IMR-90 (cell line): ENCODE results near the gene ASPG. TPM values are rescaled to one million over a fixed set of nuclear protein-coding genes. Genes with fewer than 3 reads are reported as not detected.

Experiments used
- ATAC-seq: fragments of 200-7000 bp; cut with Tn5 transposase; 2 replicates; pipeline ENCODE4 v1.9.1; 2020; ENCODE audit warnings: low read depth, mild to moderate bottlenecking, moderate library complexity
- BruUV-seq: library from RNA; stranded (reverse); fragments of 400-500 nt; replicated peaks from 2 replicates; lab custom pipeline; 2021; lab: Mats Ljungman, UMichigan
- CTCF ChIA-PET: fragments of 300-600 bp; formaldehyde crosslinking; extraction: SDS; loops from one replicate; lab custom pipeline; 2021; ENCODE audit warnings: antibody characterized with exemption; lab: Yijun Ruan, JAX
- POLR2A ChIA-PET: fragments of 300-600 bp; sonication (Branson Sonifier 250); formaldehyde crosslinking; loops from one replicate; lab custom pipeline; 2022; ENCODE audit warnings: antibody characterized with exemption; ENCODE audit not compliant: unreplicated experiment; lab: Charles Lee
- DNase-seq: peaks from one replicate; pipeline ENCODE4 v3.0.0; 2013
- H2AFZ ChIP-seq: replicated peaks from 2 replicates; pipeline ENCODE3; 2013; ENCODE audit warnings: low read length, mild to moderate bottlenecking; ENCODE audit not compliant: poor library complexity
- H2AK5ac ChIP-seq: 2 replicates; pipeline ENCODE4 v1.6.1; 2013; ENCODE audit warnings: low read depth, low read length, inconsistent platforms
- H2AK9ac ChIP-seq: replicated peaks from 2 replicates; pipeline ENCODE3; 2013; ENCODE audit warnings: mild to moderate bottlenecking, low read depth, low read length, moderate library complexity; ENCODE audit not compliant: poor library complexity
- H2BK120ac ChIP-seq: 2 replicates; pipeline ENCODE4 v1.6.1; 2013; ENCODE audit warnings: low read depth, low read length, inconsistent platforms
- H2BK15ac ChIP-seq: 3 replicates; pipeline ENCODE4 v1.6.1; 2013; ENCODE audit warnings: low read depth, low read length, inconsistent platforms
- H2BK20ac ChIP-seq: 2 replicates; pipeline ENCODE4 v1.6.1; 2013; ENCODE audit warnings: low read depth, mild to moderate bottlenecking, inconsistent platforms, low read length, moderate library complexity
- H2BK5ac ChIP-seq: 2 replicates; pipeline ENCODE4 v1.6.1; 2013; ENCODE audit warnings: mild to moderate bottlenecking, low read depth, low read length, inconsistent platforms; ENCODE audit not compliant: poor library complexity, severe bottlenecking
- H3K14ac ChIP-seq: replicated peaks from 2 replicates; pipeline ENCODE4 v1.6.1; 2013; ENCODE audit warnings: low read depth, low read length, inconsistent platforms
- H3K18ac ChIP-seq: 2 replicates; pipeline ENCODE4 v1.6.1; 2013; ENCODE audit warnings: low read depth, low read length, control low read depth
- H3K23ac ChIP-seq: 2 replicates; pipeline ENCODE4 v1.6.1; 2013; ENCODE audit warnings: low read depth, low read length, inconsistent platforms
- H3K27ac ChIP-seq: 2 replicates; pipeline ENCODE4 v1.5.1; 2013; ENCODE audit warnings: mild to moderate bottlenecking, control low read depth, low read length; ENCODE audit not compliant: insufficient read depth
- H3K27me3 ChIP-seq: 2 replicates; pipeline ENCODE4 v1.6.1; 2013; ENCODE audit warnings: low read length; ENCODE audit not compliant: control insufficient read depth, insufficient read depth
- H3K36me3 ChIP-seq: 2 replicates; pipeline ENCODE4 v1.6.1; 2013; ENCODE audit warnings: low read length, mixed read lengths; ENCODE audit not compliant: control insufficient read depth, insufficient read depth
- H3K4ac ChIP-seq: 2 replicates; pipeline ENCODE4 v1.6.1; 2013; ENCODE audit warnings: low read depth, low read length, inconsistent platforms
- H3K4me1 ChIP-seq: 2 replicates; pipeline ENCODE4 v1.6.1; 2013; ENCODE audit warnings: low read length, mixed read lengths; ENCODE audit not compliant: control insufficient read depth, insufficient read depth
- H3K4me2 ChIP-seq: 2 replicates; pipeline ENCODE4 v1.6.1; 2013; ENCODE audit warnings: low read depth, mild to moderate bottlenecking, control low read depth, low read length, moderate library complexity
- H3K4me3 ChIP-seq: 2 replicates; pipeline ENCODE4 v1.5.1; 2013; ENCODE audit warnings: low read depth, mild to moderate bottlenecking, control low read depth, low read length, moderate library complexity; ENCODE audit not compliant: insufficient read depth
- H3K56ac ChIP-seq: 2 replicates; pipeline ENCODE4 v1.6.1; 2013; ENCODE audit warnings: low read length, inconsistent platforms; ENCODE audit not compliant: insufficient read depth; ENCODE audit errors: extremely low read depth
- H3K79me1 ChIP-seq, 2 experiments: 2 replicates each; pipeline ENCODE4 v1.6.1; 2013; ENCODE audit warnings: low read length in 2 of 2, inconsistent platforms in 1 of 2, low read depth in 1 of 2
- H3K9ac ChIP-seq: 2 replicates; pipeline ENCODE4 v1.6.1; 2013; ENCODE audit warnings: low read depth, low read length, control low read depth
- H3K9me1 ChIP-seq: 2 replicates; pipeline ENCODE4 v1.6.1; 2013; ENCODE audit warnings: low read length, inconsistent platforms; ENCODE audit not compliant: insufficient read depth
- H3K9me3 ChIP-seq: 2 replicates; pipeline ENCODE4 v1.6.1; 2013; ENCODE audit warnings: low read length; ENCODE audit not compliant: control insufficient read depth, insufficient read depth
- H4K20me1 ChIP-seq: 2 replicates; pipeline ENCODE4 v1.6.1; 2013; ENCODE audit warnings: low read length, inconsistent platforms; ENCODE audit not compliant: insufficient read depth
- H4K5ac ChIP-seq: 2 replicates; pipeline ENCODE4 v1.6.1; 2013; ENCODE audit warnings: mild to moderate bottlenecking, low read depth, low read length, control low read depth
- H4K8ac ChIP-seq, 2 experiments: 2 replicates each; pipeline ENCODE4 v1.6.1; 2013; ENCODE audit warnings: low read depth in 2 of 2, low read length in 2 of 2, control low read depth in 1 of 2, inconsistent platforms in 1 of 2
- H4K91ac ChIP-seq: 2 replicates; pipeline ENCODE4 v1.6.1; 2013; ENCODE audit warnings: low read depth, low read length, inconsistent platforms; ENCODE audit not compliant: insufficient read depth
- BHLHE40 ChIP-seq: fragments of 150-350 bp; IDR thresholded peaks from 2 replicates; pipeline ENCODE4 v1.6.1; 2016; ENCODE audit warnings: mild to moderate bottlenecking, low read depth, low read length
- CEBPB ChIP-seq: IDR thresholded peaks from 2 replicates; pipeline ENCODE4 v1.6.1; 2012; ENCODE audit warnings: low read depth, low read length, improper control_type of control experiment
- CHD1 ChIP-seq: IDR thresholded peaks from 2 replicates; pipeline ENCODE4 v1.6.1; 2012; ENCODE audit warnings: low read depth, low read length, improper control_type of control experiment
- CTCF ChIP-seq: conservative IDR thresholded peaks from 2 replicates; pipeline ENCODE4 v1.5.1; 2012; ENCODE audit warnings: mild to moderate bottlenecking, low read depth, low read length, improper control_type of control experiment
- ELK1 ChIP-seq: fragments of 150-350 bp; IDR thresholded peaks from 2 replicates; pipeline ENCODE4 v1.6.1; 2016; ENCODE audit warnings: low read depth, mild to moderate bottlenecking, low read length, moderate library complexity, borderline replicate concordance
- FOS ChIP-seq: fragments of 150-350 bp; IDR thresholded peaks from 2 replicates; pipeline ENCODE4 v1.6.1; 2016; ENCODE audit warnings: low read depth, low read length
- MAFK ChIP-seq: IDR thresholded peaks from 2 replicates; pipeline ENCODE4 v1.6.1; 2012; ENCODE audit warnings: low read depth, low read length, improper control_type of control experiment
- MAZ ChIP-seq: IDR thresholded peaks from 2 replicates; pipeline ENCODE4 v1.6.1; 2012; ENCODE audit warnings: low read depth, mild to moderate bottlenecking, low read length, improper control_type of control experiment, moderate library complexity, borderline replicate concordance
- MXI1 ChIP-seq: IDR thresholded peaks from 2 replicates; pipeline ENCODE4 v1.6.1; 2012; ENCODE audit warnings: low read depth, mild to moderate bottlenecking, low read length, moderate library complexity, borderline replicate concordance
- NFE2L2 ChIP-seq: fragments of 150-350 bp; IDR thresholded peaks from 2 replicates; pipeline ENCODE4 v1.6.1; 2016; ENCODE audit warnings: low read depth, mild to moderate bottlenecking, low read length
- POLR2A ChIP-seq: IDR thresholded peaks from 2 replicates; pipeline ENCODE4 v1.6.1; 2012; ENCODE audit warnings: mild to moderate bottlenecking, low read depth, low read length
- RAD21 ChIP-seq: IDR thresholded peaks from 2 replicates; pipeline ENCODE4 v1.6.1; 2012; ENCODE audit warnings: low read length, improper control_type of control experiment
- RFX5 ChIP-seq: IDR thresholded peaks from 2 replicates; pipeline ENCODE4 v1.8.0; 2012; ENCODE audit warnings: low read depth, mild to moderate bottlenecking, low read length, moderate library complexity
- SMC3 ChIP-seq: fragments of 150-350 bp; IDR thresholded peaks from 2 replicates; pipeline ENCODE4 v1.6.1; 2016; ENCODE audit warnings: low read depth, mild to moderate bottlenecking, antibody characterized with exemption, low read length, moderate library complexity
- USF2 ChIP-seq: fragments of 150-350 bp; IDR thresholded peaks from 2 replicates; pipeline ENCODE4 v1.6.1; 2017; ENCODE audit warnings: mild to moderate bottlenecking, antibody characterized with exemption, low read length, low read depth
- WGBS, 2 experiments: methylation state at CpG; one replicate each; pipeline versions ENCODE4 v1.1.5 to v1.1.7; 2013; ENCODE audit warnings: missing lambda C conversion rate in 2 of 2; ENCODE audit not compliant: insufficient read length in 1 of 2; ENCODE audit errors: extremely low coverage in 2 of 2; 5-methylcytosine and 5-hydroxymethylcytosine counted together
- dilution Hi-C: fragments of 300-500 bp; cut with HindIII; formaldehyde crosslinking; loops from one replicate; pipeline ENCODE4 v1.14.3; 2018; ENCODE audit warnings: low sequenced_read_pairs; ENCODE audit not compliant: unreplicated experiment
- in situ Hi-C: fragments of 300-500 bp; cut with MboI; formaldehyde crosslinking; loops from 3 replicates; pipeline ENCODE4 v1.14.3; 2019; ENCODE audit warnings: low sequenced_read_pairs, inconsistent platforms, mixed read lengths
- intact Hi-C: fragments of 100-400 bp; cut with micrococcal nuclease; formaldehyde crosslinking; loops from 2 replicates; pipeline ENCODE4 v1.10.0; 2022
- polyA plus RNA-seq, 3 experiments: library from polyadenylated mRNA; depleted of rRNA; stranded (reverse); fragments of >200 nt; gene quantifications; 2 replicates each; pipeline ENCODE4 v1.2.3, GENCODE V29; 2012; ENCODE audit warnings: low replicate concordance in 1 of 3
- total RNA-seq: library from RNA; depleted of rRNA; stranded (reverse); fragments of >200 nt; gene quantifications from 2 replicates; pipeline ENCODE4 v1.2.3, GENCODE V29; 2012

ASPG gene
- total and polyA plus RNA-seq, 2 of the 4 experiments (the other 2 are of a cell fraction), result not detected

GRCh38 chr14:104163541-104163940, 78.0 kb downstream of the ASPG start:
- Histone ChIP-seq H3K9me3 (peaks cover 26% of the 10 kb centered on the region), H4K5ac (no peak overlapping the region), H3K4me1 (no peaks in the 10 kb centered on the region), H3K56ac (no peak overlapping the region), H3K9ac (no peak overlapping the region), H3K4me3 (no peak overlapping the region), H4K20me1 (no peaks in the 10 kb centered on the region), H3K9me1 (no peaks in the 10 kb centered on the region), H3K27ac (no peak overlapping the region), H2AK5ac (no peak overlapping the region), H3K4ac (no peak overlapping the region), H2AFZ (no peak overlapping the region), H2BK5ac (no peak overlapping the region), H3K23ac (no peak overlapping the region), H3K14ac (no peak overlapping the region), H3K27me3 (no peaks in the 10 kb centered on the region), H3K36me3 (no peaks in the 10 kb centered on the region), H3K4me2 (no peak overlapping the region), H2BK120ac (no peak overlapping the region), H4K8ac (no peak overlapping the region), H3K18ac (no peak overlapping the region), H2BK15ac (no peak overlapping the region), H4K91ac (no peak overlapping the region), H3K79me1 (no peaks in the 10 kb centered on the region), H2AK9ac (no peak overlapping the region), H2BK20ac (no peak overlapping the region)
- in situ Hi-C loops (no loop called here), intact Hi-C loops (no loop called here), dilution Hi-C loops (no loop called here)
- no peak for TF ChIP-seq USF2
- TF ChIP-seq CTCF, result no peak
- no peak for TF ChIP-seq MAZ
- TF ChIP-seq CEBPB, result no peak
- no peak for TF ChIP-seq BHLHE40
- TF ChIP-seq MXI1, result no peak
- no peak for TF ChIP-seq RFX5
- TF ChIP-seq CHD1, result no peak
- TF ChIP-seq RAD21, result no peak
- no peak for TF ChIP-seq MAFK
- no peak for TF ChIP-seq NFE2L2
- TF ChIP-seq POLR2A, result no peak
- TF ChIP-seq ELK1, result no peak
- TF ChIP-seq SMC3, result no peak
- TF ChIP-seq FOS, result no peak
- ChIA-PET POLR2A (no interaction called here), CTCF (no interaction called here)
- DNase-seq (no peak), ATAC-seq (no peak)
- 81% methylated on average over 8 of the region's 21 CpGs; no CpG with 5 or more reads in 1 of the 2 experiments for WGBS, 2 experiments
- BruUV-seq, result no TSS peak
